Transverse colon (tissue), 4 donors: ENCODE data around the gene LAMB4. TPM values are rescaled to one million over a fixed set of nuclear protein-coding genes. Genes with fewer than 3 reads are reported as not detected.

Experiments used
- DNase-seq: peaks from one replicate; pipeline ENCODE4 v3.0.0-alpha.2; 2019
- H3K27ac ChIP-seq, 4 donors: fragments of 200-600 bp; sonication (generic); 2 replicates each; pipeline ENCODE4 v1.5.1; 2016 to 2018; ENCODE audit warnings: inconsistent platforms in 4 of 4
- H3K27me3 ChIP-seq: fragments of 200-600 bp; sonication (generic); 2 replicates; pipeline ENCODE4 v1.5.1; 2017; ENCODE audit warnings: inconsistent platforms
- H3K36me3 ChIP-seq, 4 donors: fragments of 200-600 bp; sonication (generic); 2 replicates each; pipeline ENCODE4 v1.5.1; 2017 to 2019; ENCODE audit warnings: inconsistent platforms in 4 of 4
- H3K4me1 ChIP-seq, 4 donors: fragments of 200-600 bp; sonication (generic); 2 replicates each; pipeline ENCODE4 v1.5.1; 2017 to 2020; ENCODE audit warnings: inconsistent platforms in 4 of 4
- H3K4me3 ChIP-seq, 4 donors: fragments of 200-600 bp; sonication (generic); 1 replicate in 1 of 4; 2 replicates in 3 of 4; pipeline versions ENCODE4 v1.5.1 to v1.6.1; 2017 to 2019; ENCODE audit warnings: inconsistent platforms in 4 of 4
- H3K9me3 ChIP-seq, 2 donors: fragments of 200-600 bp; sonication (generic); 2 replicates each; pipeline ENCODE4 v1.5.1; 2017 to 2019; ENCODE audit warnings: inconsistent platforms in 2 of 2
- EP300 ChIP-seq: sonication (generic); formaldehyde crosslinking; IDR thresholded peaks from one replicate; pipeline ENCODE4 v1.6.1; 2017; ENCODE audit warnings: antibody characterized with exemption, low read depth
- POLR2A ChIP-seq: fragments of 450-650 bp; IDR thresholded peaks from one replicate; pipeline ENCODE4 v1.6.1; 2016; ENCODE audit warnings: antibody characterized with exemption, mild to moderate bottlenecking, moderate library complexity
- POLR2AphosphoS5 ChIP-seq, 3 donors: sonication (generic); formaldehyde crosslinking; IDR thresholded peaks; one replicate each; pipeline ENCODE4 v1.6.1; 2016; ENCODE audit warnings: antibody characterized with exemption in 3 of 3
- WGBS, 2 donors: methylation state at CpG; one replicate each; pipeline ENCODE4 v1.1.5; 2018; ENCODE audit warnings: low coverage in 1 of 2; 5-methylcytosine and 5-hydroxymethylcytosine counted together
- in situ Hi-C, 4 donors: fragments of 200-750 bp; cut with MboI; loops; one replicate each; pipeline versions ENCODE4 v1.15.0 to v1.15.1; 2017; ENCODE audit warnings: low sequenced_read_pairs in 3 of 4, low pct_ligation_motif_present in 1 of 4, low pct_unique_long_range_greater_than_20kb in 1 of 4
- intact Hi-C: fragments of 100-400 bp; cut with DNase I; formaldehyde crosslinking; loops from one replicate; pipeline ENCODE4 v1.15.1; 2023; ENCODE audit warnings: low total_unique reads
- total RNA-seq, 4 donors: library from RNA; depleted of rRNA; stranded (reverse); fragments of >200 nt; gene quantifications; one replicate each; pipeline ENCODE4 v1.1.0, GENCODE V29; 2016
- TF ChIP-seq, protein P1 (sequence below), 5 experiments: fragments of 200-600 bp in 3 of 5; fragments of 450-650 bp in 2 of 5; sonication (generic) in 3 of 5; IDR thresholded peaks; 1 replicate in 2 of 5; 2 replicates in 3 of 5; pipeline ENCODE4 v1.5.1; 2016 to 2017; ENCODE audit warnings: antibody characterized with exemption in 5 of 5, inconsistent platforms in 3 of 5, mild to moderate bottlenecking in 2 of 5, moderate library complexity in 1 of 5

Gene LAMB4
- total RNA-seq, 4 donors from 2014 or later, result not detected

DNA sequence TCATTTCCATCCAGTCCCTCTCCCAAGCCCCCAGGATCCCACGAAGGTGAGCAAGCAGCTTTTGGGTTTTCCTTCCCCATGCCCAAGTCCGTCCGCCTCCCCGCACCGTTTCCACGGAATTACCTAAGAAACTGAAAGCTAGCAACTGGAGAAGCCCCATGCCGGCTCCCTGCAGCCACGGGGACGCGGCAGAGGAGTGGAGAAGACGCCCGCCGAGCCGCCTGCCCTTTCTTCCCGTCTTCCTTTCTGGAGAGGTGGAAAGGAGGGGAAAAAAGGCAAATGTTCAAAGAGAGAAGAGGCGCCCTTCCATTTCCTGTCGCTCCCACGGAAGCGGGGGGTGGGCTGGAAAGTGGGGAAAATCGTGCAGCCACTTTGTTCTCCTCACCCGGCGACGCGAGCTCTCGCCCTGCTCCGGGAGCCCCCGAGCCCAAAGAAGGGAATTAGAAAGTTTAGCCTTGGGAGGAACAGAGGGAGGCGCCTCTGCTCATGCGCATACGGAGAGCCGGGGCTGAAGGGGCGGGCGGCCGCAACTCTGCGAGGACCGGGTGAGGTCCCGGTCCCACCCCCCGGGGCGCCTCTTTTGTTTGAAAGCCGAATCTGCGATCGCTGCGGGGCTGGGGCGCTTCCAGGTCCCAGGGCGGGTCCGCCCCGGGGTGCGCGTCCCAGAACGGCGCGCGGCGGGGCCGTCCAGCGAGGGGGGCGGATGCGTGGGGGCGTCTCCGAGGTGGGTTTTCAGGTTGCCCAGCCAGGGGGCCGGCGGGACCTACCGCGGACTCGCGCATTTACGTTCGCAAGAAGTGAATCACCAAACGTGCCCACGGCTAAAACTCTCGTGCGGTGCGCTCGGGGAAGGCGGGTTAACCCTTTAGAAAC lies 127.2 kb downstream of the LAMB4 start, which contains the start of gene LAMB1:
Gene LAMB1 (minus strand): TSS at position 436 of the 873 bp plus-strand sequence. CDS start 276 bp downstream, at position 160.
- no peaks in the 10 kb centered on the region for H3K9me3 ChIP-seq
- TF ChIP-seq POLR2AphosphoS5 (IDR thresholded peaks at IDR 0.05), result peak; percentile 58 to 81 (median 75)
- TF ChIP-seq, protein P1, sequence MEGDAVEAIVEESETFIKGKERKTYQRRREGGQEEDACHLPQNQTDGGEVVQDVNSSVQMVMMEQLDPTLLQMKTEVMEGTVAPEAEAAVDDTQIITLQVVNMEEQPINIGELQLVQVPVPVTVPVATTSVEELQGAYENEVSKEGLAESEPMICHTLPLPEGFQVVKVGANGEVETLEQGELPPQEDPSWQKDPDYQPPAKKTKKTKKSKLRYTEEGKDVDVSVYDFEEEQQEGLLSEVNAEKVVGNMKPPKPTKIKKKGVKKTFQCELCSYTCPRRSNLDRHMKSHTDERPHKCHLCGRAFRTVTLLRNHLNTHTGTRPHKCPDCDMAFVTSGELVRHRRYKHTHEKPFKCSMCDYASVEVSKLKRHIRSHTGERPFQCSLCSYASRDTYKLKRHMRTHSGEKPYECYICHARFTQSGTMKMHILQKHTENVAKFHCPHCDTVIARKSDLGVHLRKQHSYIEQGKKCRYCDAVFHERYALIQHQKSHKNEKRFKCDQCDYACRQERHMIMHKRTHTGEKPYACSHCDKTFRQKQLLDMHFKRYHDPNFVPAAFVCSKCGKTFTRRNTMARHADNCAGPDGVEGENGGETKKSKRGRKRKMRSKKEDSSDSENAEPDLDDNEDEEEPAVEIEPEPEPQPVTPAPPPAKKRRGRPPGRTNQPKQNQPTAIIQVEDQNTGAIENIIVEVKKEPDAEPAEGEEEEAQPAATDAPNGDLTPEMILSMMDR (IDR thresholded peaks at IDR 0.05), result no peak
- peak; percentile 61 for TF ChIP-seq POLR2A
- TF ChIP-seq EP300, result no peak
- peaks cover 12 to 55% (median 39%) of the 10 kb centered on the region in 4 donors for H3K4me1 ChIP-seq
- in situ Hi-C loops (no loop called here), intact Hi-C loops (loop anchor here (5.0 to 10.0 kb wide), 3 partner anchors 68 to 142 kb away; no protein-coding TSS in a partner anchor)
- H3K27me3 ChIP-seq, result peaks cover 14% of the 10 kb centered on the region
- peak within 1 kb of the TSS; percentile 50 to 77 (median 67) for H3K4me3 ChIP-seq
- no peaks in the 10 kb centered on the region for H3K36me3 ChIP-seq
- DNase-seq, result peak; percentile 80
- 0 to 1% methylated on average over 12 to 57 of the region's 75 CpGs for WGBS, 2 donors
- H3K27ac ChIP-seq, result peak within 1 kb of the TSS; percentile 85 to 91 (median 88)

DNA sequence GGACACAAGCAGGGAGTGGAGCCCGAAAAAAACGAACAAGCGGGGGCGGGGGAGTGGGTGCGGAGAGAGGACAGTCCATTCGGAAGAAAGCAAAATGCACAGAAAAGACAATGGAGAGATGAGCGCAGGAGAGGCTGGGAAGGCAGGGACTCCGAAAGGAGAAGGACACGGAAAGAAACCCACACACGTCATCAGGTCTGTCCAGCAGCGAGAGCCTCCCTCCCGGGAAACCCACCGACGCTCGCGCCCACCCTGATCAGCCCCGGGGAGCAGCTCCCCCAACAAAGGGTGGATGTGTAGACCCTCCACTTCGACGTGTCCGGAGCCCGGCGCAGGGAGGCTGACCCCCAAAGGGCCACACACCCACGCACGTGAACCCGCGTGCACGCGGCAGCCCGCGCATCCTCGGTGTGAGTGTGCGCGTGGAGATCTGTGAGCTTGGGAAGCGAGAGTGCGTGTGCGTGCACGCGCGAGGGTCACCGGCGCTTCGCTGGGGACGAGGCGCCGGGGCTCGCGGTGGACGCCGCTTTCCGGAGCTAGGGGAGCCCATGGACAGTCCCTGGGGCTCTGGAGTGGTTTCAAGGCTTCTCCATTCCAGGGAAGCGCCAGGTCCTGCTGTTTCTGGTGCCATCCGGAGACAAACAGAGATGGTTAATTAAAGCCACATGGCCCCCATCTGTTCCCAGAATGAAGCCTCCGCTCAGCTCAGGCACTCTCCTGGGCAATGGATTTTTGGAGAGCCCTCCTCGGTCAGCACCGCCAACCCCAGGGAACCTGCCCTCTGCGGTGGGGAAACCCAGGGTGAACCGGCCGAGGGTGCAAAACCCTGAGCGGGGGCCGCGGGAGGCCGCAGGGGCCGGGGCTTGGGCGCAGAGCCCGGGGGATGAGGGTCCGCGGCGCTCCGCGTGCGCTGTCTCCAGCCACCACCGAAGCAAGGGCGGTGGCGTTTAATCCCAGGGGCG lies 128.1 kb downstream of the LAMB4 start:
- peak; percentile 18 for DNase-seq
- intact Hi-C loops (loop anchor here (5.0 to 10.0 kb wide), 3 partner anchors 67 to 143 kb away; no protein-coding TSS in a partner anchor), in situ Hi-C loops (no loop called here)
- H3K36me3 ChIP-seq, result no peaks in the 10 kb centered on the region
- H3K27me3 ChIP-seq, result peaks cover 14% of the 10 kb centered on the region
- peaks cover 12 to 55% (median 46%) of the 10 kb centered on the region in 4 donors for H3K4me1 ChIP-seq
- WGBS, 2 donors, result 3 to 7% methylated on average over 3 to 60 of the region's 75 CpGs
- peak overlapping the region; percentile 85 to 91 (median 88) for H3K27ac ChIP-seq
- peak in 1 of 3 donors; percentile 37 for TF ChIP-seq POLR2AphosphoS5 (IDR thresholded peaks at IDR 0.05)
- TF ChIP-seq POLR2A, result no peak
- no peaks in the 10 kb centered on the region for H3K9me3 ChIP-seq
- peak overlapping the region; percentile 50 to 77 (median 67) for H3K4me3 ChIP-seq

DNA sequence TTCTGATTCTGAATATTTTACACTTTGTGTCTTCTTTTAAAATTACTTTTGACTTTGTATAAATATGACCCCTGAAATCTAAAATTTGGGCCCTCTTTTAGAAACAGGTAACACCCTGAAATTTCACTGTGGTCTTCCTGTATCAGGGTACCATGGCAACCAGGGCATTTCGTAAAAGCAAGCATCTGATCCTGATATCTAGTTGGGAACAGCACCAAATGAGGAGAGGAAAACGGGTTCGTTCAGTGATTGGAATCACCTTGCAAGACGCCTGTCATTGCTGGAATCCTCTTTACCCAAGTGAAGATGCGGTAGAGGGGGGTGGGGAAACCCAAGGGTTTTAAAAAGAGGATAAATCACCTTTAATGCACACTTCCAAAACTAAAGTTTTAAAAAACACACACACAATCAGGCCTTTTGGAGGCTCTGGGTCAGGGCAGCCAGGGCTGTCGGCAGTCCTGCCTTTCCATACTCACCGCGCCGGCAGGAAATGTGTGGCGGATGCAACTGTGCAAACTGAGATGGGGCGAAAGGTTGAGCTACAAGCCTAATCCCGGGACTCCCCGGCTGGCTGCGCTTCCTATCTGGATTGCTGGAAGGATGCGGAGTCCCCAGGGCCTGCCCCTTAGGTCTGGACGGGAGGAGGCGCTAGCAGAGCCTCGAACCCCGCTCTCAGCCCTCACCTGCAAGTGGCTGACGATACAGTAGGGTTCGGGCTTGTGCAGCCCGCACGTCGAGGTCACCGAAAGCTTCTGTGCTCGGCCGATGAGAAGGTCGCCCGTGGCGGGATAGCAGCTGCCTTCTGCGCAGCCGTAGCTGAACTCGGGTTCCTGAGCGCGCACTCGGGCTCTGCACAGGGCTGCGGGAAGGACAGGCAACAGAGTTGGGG lies 129.0 kb downstream of the LAMB4 start:
- Histone ChIP-seq H3K4me3 (peak overlapping the region; percentile 50 to 77 (median 67)), H3K36me3 (no peaks in the 10 kb centered on the region), H3K27ac (peak overlapping the region; percentile 85 to 91 (median 88)), H3K9me3 (no peaks in the 10 kb centered on the region), H3K27me3 (peaks cover 14% of the 10 kb centered on the region), H3K4me1 (peaks cover 16 to 64% (median 55%) of the 10 kb centered on the region in 4 donors)
- in situ Hi-C loops, result no loop called here
- peak; percentile 67 for DNase-seq
- TF ChIP-seq POLR2AphosphoS5 (IDR thresholded peaks at IDR 0.05) (no peak), EP300 (no peak), POLR2A (no peak)
- TF ChIP-seq, protein P1 (IDR thresholded peaks at IDR 0.05), result no peak
- intact Hi-C loops, result loop anchor here (5.0 to 10.0 kb wide), 3 partner anchors 66 to 144 kb away; no protein-coding TSS in a partner anchor
- 9 to 20% methylated on average over 8 to 36 of the region's 37 CpGs for WGBS, 2 donors
